HL-60 (cell line): ENCODE measurements around the gene EHHADH.

Experiments
- DNase-seq, 2 experiments: peaks; one replicate each; pipeline ENCODE4 v3.0.0-alpha.2; 2010 to 2020; ENCODE audit warnings: low read depth in 1 of 2, low spot score in 1 of 2
- H3K27ac ChIP-seq: fragments of 250-450 bp; sonication (Bioruptor Pico); replicated peaks from 2 replicates; pipeline ENCODE4 v1.5.1; 2020; ENCODE audit warnings: mild to moderate bottlenecking, moderate library complexity
- H3K27me3 ChIP-seq: fragments of 250-450 bp; sonication (Bioruptor Pico); 2 replicates; pipeline ENCODE4 v1.5.1; 2021; ENCODE audit warnings: mild to moderate bottlenecking, moderate library complexity; ENCODE audit not compliant: insufficient read depth, poor library complexity, severe bottlenecking
- H3K4me3 ChIP-seq: replicated peaks from 2 replicates; pipeline ENCODE4 v1.5.1; 2011; ENCODE audit warnings: mild to moderate bottlenecking, control low read depth, low read length; ENCODE audit not compliant: insufficient read depth
- GABPA ChIP-seq: IDR thresholded peaks from 2 replicates; pipeline ENCODE4 v1.6.1; 2012; ENCODE audit warnings: low read depth
- POLR2AphosphoS5 ChIP-seq: IDR thresholded peaks from 2 replicates; pipeline ENCODE4 v1.6.1; 2012; ENCODE audit warnings: low read depth
- SPI1 ChIP-seq: IDR thresholded peaks from 2 replicates; pipeline ENCODE4 v1.6.1; 2012; ENCODE audit warnings: low read depth, mild to moderate bottlenecking, borderline replicate concordance
- TF ChIP-seq, protein P1 (sequence below): IDR thresholded peaks from 2 replicates; pipeline ENCODE4 v1.6.1; 2012; ENCODE audit warnings: low read depth; ENCODE audit not compliant: insufficient replicate concordance
- TF ChIP-seq, protein P2 (sequence below): IDR thresholded peaks from one replicate; pipeline ENCODE4 v1.5.1; 2011; ENCODE audit warnings: low read length, control low read depth, inconsistent platforms; ENCODE audit not compliant: insufficient read depth

The EHHADH gene

DNA sequence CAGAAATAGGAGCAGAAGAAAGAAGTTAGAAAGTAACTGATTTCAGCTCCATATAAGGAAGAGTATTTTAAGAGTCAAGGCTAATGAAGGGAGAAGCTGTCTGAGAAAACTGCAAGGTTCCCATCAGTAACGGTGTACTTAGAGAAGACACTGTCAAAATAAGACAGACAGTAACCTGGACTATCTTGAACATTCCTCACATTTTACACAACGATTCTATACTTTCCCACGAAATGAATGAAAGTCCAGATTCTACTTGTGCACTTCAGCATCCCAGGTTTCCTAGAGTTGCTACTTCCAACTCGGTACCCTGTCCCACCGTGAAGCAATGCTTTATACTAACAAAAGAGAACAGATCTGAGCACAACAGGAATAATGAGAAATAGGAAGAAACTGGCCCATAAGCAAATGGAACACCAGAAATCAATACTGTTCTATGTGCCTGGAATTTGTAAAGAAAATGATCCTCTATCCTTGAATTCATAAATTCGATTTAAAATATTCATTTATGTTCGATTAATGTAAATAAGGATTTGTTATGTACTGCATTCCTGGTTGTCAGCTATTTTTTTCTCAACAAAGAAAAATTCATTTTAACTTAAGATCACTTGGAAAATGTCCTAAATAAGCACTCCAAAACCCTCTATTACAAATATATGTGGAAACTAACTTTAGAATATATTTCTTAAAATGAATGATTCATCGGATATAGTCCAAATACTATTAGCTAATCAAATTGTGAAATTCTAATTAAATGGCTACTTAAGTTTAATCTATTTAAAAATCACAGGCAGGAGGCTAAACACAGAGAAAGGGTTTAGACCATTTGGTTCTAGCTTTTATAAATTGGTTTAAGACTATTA lies 102.5 kb downstream of the EHHADH start:
- no peak for DNase-seq
- TF ChIP-seq, protein P1, sequence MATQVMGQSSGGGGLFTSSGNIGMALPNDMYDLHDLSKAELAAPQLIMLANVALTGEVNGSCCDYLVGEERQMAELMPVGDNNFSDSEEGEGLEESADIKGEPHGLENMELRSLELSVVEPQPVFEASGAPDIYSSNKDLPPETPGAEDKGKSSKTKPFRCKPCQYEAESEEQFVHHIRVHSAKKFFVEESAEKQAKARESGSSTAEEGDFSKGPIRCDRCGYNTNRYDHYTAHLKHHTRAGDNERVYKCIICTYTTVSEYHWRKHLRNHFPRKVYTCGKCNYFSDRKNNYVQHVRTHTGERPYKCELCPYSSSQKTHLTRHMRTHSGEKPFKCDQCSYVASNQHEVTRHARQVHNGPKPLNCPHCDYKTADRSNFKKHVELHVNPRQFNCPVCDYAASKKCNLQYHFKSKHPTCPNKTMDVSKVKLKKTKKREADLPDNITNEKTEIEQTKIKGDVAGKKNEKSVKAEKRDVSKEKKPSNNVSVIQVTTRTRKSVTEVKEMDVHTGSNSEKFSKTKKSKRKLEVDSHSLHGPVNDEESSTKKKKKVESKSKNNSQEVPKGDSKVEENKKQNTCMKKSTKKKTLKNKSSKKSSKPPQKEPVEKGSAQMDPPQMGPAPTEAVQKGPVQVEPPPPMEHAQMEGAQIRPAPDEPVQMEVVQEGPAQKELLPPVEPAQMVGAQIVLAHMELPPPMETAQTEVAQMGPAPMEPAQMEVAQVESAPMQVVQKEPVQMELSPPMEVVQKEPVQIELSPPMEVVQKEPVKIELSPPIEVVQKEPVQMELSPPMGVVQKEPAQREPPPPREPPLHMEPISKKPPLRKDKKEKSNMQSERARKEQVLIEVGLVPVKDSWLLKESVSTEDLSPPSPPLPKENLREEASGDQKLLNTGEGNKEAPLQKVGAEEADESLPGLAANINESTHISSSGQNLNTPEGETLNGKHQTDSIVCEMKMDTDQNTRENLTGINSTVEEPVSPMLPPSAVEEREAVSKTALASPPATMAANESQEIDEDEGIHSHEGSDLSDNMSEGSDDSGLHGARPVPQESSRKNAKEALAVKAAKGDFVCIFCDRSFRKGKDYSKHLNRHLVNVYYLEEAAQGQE = no peak
- TF ChIP-seq GABPA (no peak), POLR2AphosphoS5 (no peak), SPI1 (no peak)
- TF ChIP-seq, protein P2, sequence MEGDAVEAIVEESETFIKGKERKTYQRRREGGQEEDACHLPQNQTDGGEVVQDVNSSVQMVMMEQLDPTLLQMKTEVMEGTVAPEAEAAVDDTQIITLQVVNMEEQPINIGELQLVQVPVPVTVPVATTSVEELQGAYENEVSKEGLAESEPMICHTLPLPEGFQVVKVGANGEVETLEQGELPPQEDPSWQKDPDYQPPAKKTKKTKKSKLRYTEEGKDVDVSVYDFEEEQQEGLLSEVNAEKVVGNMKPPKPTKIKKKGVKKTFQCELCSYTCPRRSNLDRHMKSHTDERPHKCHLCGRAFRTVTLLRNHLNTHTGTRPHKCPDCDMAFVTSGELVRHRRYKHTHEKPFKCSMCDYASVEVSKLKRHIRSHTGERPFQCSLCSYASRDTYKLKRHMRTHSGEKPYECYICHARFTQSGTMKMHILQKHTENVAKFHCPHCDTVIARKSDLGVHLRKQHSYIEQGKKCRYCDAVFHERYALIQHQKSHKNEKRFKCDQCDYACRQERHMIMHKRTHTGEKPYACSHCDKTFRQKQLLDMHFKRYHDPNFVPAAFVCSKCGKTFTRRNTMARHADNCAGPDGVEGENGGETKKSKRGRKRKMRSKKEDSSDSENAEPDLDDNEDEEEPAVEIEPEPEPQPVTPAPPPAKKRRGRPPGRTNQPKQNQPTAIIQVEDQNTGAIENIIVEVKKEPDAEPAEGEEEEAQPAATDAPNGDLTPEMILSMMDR = no peak
- peaks cover 48% of the 10 kb centered on the region for H3K27me3 ChIP-seq
- H3K27ac ChIP-seq = no peak overlapping the region
- H3K4me3 ChIP-seq = no peak overlapping the region

DNA sequence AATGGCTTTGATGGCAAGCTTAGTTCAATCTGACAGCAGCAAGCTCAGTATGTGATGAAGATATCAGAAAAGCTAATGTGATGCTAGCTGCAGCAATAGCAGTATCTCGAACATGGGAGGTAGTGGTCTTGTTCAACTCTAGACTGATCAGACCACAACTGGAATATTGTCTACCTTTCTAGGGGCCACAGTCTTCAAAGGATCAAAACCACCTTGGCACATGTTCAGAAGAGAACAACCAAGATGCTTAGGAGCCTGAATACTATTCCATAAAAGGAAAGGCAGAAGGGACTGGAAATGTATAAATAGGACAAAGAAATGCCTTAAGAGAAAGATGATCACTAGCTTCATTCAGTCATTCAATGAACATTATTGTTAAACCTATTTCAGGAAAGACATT lies 103.3 kb downstream of the EHHADH start:
- no peak overlapping the region for H3K27ac ChIP-seq
- DNase-seq = no peak
- H3K4me3 ChIP-seq = no peak overlapping the region
- no peak for TF ChIP-seq POLR2AphosphoS5
- no peak for TF ChIP-seq SPI1
- TF ChIP-seq, protein P1 = no peak
- TF ChIP-seq, protein P2 = no peak
- TF ChIP-seq GABPA = no peak
- H3K27me3 ChIP-seq = peaks cover 48% of the 10 kb centered on the region

DNA sequence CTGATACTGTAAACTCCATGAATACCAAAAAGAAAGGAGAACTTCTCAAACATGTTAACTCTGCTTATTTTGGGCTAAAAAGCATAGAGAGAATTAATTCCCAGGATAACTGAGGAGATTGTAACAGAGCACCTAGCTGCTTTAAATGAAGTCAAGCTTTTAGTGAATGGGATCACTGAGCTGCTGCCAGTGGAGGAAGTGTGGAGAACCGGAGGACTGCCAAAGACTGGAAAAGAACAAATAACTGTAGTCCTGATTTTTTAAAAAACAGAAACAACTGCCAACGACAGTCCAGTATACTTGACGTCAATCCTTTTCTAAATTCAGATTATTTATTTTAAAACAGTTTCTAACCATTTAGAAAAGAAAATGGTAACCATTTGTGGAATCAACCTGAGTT lies 104.3 kb downstream of the EHHADH start:
- no peak overlapping the region for H3K27ac ChIP-seq
- H3K4me3 ChIP-seq = no peak overlapping the region
- DNase-seq = no peak
- no peak for TF ChIP-seq SPI1
- no peak for TF ChIP-seq GABPA
- no peak for TF ChIP-seq POLR2AphosphoS5
- TF ChIP-seq, protein P2 = no peak
- TF ChIP-seq, protein P1 = no peak
- H3K27me3 ChIP-seq = peaks cover 48% of the 10 kb centered on the region
